Bronchial epithelial cell (primary cell): Measurements from ENCODE around the gene BABAM2. TPM values are rescaled to one million over a fixed set of nuclear protein-coding genes. Genes with fewer than 3 reads are reported as not detected.

ENCODE experiments used
- DNase-seq: peaks from one replicate; pipeline ENCODE4 v3.0.0-alpha.2; 2010; ENCODE audit warnings: low read depth
- FAIRE-seq: peaks from 2 replicates; lab custom pipeline; 2011; peaks lifted over from hg19 to GRCh38; lab: Jason Lieb, UNC
- H3K27me3 ChIP-seq: 2 replicates; pipeline ENCODE4 v1.5.1; 2011; ENCODE audit warnings: low read length; ENCODE audit not compliant: control insufficient read depth, insufficient read depth
- H3K36me3 ChIP-seq: 2 replicates; pipeline ENCODE4 v1.5.1; 2011; ENCODE audit warnings: low read length; ENCODE audit not compliant: control insufficient read depth, insufficient read depth
- H3K4me3 ChIP-seq: 2 replicates; pipeline ENCODE4 v1.5.1; 2011; ENCODE audit warnings: mild to moderate bottlenecking, low read depth, low read length, control low read depth
- CTCF ChIP-seq: IDR thresholded peaks from 2 replicates; pipeline ENCODE4 v1.5.1; 2011; ENCODE audit warnings: mild to moderate bottlenecking, moderate library complexity, low read length, control low read depth, inconsistent platforms; ENCODE audit not compliant: insufficient read depth, severe bottlenecking
- total RNA-seq: library from RNA; depleted of rRNA; stranded (reverse); fragments of >200 nt; gene quantifications from 2 replicates; pipeline ENCODE4 v1.2.1, GENCODE V29; 2014

BABAM2 gene
- total RNA-seq, 1 donor from 2014 or later, result 8.4 TPM

- DNase-seq, result no peak
Observed at GRCh38 chr2:27991146-27991545, 100.6 kb downstream of the BABAM2 start.

GRCh38 chr2:27992787-27993401 is 102.4 kb downstream of the BABAM2 start:
- no peak for TF ChIP-seq CTCF
- Histone ChIP-seq H3K4me3 (no peak overlapping the region), H3K27me3 (no peaks in the 10 kb centered on the region), H3K36me3 (no peaks in the 10 kb centered on the region)
- DNase-seq (peak; percentile 75), FAIRE-seq (no peak)

More at GRCh38 chr2:27991146-27991545, 100.6 kb downstream of the BABAM2 start:
- no peaks in the 10 kb centered on the region for H3K36me3 ChIP-seq
- no peak for TF ChIP-seq CTCF
- no peaks in the 10 kb centered on the region for H3K27me3 ChIP-seq
- FAIRE-seq, result no peak
- no peak overlapping the region for H3K4me3 ChIP-seq

DNA sequence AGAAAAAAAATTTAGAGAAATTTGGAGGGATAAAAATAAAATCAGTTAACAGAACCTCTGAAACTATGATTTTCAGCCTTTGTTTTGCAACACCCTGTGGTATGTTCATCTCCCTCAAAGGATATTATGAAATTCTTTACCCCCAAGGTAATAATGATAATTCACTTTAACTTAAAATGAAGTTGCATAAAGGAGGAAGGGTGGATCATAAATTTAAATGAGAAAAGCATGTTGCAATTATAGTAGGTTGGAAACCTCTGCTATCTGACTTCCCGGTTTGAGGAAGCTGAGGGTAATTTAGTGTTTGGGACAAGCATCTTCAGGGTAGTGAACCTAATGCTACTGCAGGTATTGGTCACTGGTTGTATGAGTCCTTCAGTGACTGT is 102.9 kb downstream of the BABAM2 start:
- Histone ChIP-seq H3K36me3 (no peaks in the 10 kb centered on the region), H3K27me3 (no peaks in the 10 kb centered on the region), H3K4me3 (no peak overlapping the region)
- FAIRE-seq (no peak), DNase-seq (peak; percentile 59)
- no peak for TF ChIP-seq CTCF

DNA sequence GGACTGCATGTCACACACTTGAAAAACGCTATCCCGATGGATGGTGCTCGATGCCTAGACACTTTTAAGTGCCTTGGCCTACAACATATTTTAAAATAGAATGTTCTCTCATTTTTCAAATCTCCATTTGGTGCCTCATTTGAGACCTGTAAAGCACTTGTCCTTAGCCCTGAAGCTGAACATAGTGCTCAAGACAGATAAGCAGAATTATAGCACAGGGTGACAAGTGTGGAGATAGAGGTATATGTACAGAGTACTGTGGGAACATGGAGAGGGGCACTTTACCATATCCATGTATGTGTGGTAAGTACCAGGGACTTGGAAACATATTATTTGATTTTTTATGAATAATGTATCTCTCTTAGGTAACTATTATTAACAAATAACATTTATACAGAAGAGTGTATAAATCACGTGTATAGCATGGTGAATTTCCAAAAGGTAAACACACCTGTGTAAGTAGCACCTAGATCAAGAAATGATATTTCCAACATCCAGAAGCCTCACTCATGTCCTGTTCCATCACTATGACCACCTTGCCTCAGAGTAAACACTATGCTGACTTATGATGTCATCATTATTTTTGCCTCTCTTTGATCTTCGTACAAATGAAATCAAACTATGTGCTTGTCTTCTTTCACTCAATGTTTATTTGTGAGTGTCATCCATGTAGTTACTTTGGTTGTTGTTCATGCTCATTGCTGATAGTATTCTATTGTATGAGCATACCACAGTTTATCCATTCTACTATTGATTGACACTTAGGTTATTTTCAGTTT is 103.6 kb downstream of the BABAM2 start:
- Histone ChIP-seq H3K27me3 (no peaks in the 10 kb centered on the region), H3K36me3 (no peaks in the 10 kb centered on the region), H3K4me3 (no peak overlapping the region)
- FAIRE-seq (no peak), DNase-seq (no peak)
- no peak for TF ChIP-seq CTCF

DNA sequence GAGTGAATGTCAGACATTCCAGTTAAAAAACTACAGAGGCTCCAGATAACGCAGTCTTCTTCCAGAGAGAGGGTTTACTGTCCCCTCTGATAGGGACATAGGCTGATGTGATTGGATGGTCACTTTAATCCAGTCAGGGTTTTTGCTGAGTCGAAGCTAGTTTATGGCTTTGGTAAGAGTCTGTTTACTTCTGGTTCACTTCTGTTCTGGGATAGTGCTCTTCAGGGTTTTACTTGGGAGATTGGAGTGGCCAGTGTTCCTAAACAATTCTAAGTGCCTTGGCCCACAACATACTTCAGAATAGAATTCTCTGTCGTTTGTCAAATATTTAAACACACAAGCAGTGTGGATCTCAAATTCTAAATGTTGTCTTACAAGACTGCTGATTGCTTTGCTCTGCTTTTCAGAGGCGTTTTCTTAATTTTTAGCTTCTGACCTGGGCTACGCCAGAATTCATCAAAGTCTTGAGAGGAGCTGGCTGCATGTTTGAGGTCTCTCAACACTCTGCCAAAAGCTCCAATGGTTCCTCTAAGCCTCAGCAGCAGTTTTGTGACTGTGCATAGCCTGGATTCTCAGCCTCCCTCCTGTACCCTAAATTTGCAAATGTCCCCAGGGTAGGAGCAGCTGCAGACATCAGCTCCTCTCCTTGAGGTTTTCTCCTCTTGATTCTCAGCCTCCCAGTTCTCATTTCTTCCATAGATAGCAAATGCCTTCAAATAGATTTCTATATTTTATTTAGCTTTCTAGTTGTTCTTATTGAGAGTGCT is 105.8 kb downstream of the BABAM2 start:
- Histone ChIP-seq H3K36me3 (no peaks in the 10 kb centered on the region), H3K4me3 (no peak overlapping the region), H3K27me3 (no peaks in the 10 kb centered on the region)
- no peak for FAIRE-seq
- no peak for TF ChIP-seq CTCF
- no peak for DNase-seq
